Cardiac fibroblast (primary cell): Measurements from ENCODE around the gene TRAF6.

Experiments used
- DNase-seq, 2 donors: peaks; one replicate each; pipeline versions ENCODE4 v3.0.0 to v3.0.0-alpha.2; 2010; ENCODE audit warnings: low read depth in 2 of 2
- H3K4me3 ChIP-seq, 2 donors: replicated peaks in 1 of 2; 1 replicate in 1 of 2; 2 replicates in 1 of 2; pipeline ENCODE4 v1.5.1; 2011; ENCODE audit warnings: low read depth in 2 of 2, low read length in 2 of 2, mild to moderate bottlenecking in 2 of 2, moderate library complexity in 1 of 2
- CTCF ChIP-seq: IDR thresholded peaks from one replicate; pipeline ENCODE4 v1.5.1; 2011; ENCODE audit warnings: low read depth, mild to moderate bottlenecking, low read length, inconsistent platforms

Gene TRAF6

GRCh38 chr11:36437413-36437812 is 72.7 kb downstream of the TRAF6 start:
- TF ChIP-seq CTCF, result no peak
- no peak overlapping the region for H3K4me3 ChIP-seq
- DNase-seq, result no peak
